Right atrium auricular region (tissue), 2 donors: ENCODE measurements around the gene DHX57. TPM values are rescaled to one million over a fixed set of nuclear protein-coding genes. Genes with fewer than 3 reads are reported as not detected.

Experiments used
- DNase-seq: peaks from one replicate; pipeline ENCODE4 v3.0.0-alpha.2; 2019; ENCODE audit warnings: low spot score
- H3K27ac ChIP-seq, 2 donors: fragments of 200-600 bp; sonication (generic); 1 replicate in 1 of 2; 2 replicates in 1 of 2; pipeline ENCODE4 v1.5.1; 2016 to 2019
- H3K27me3 ChIP-seq, 2 donors: fragments of 200-600 bp; sonication (generic); one replicate each; pipeline versions ENCODE4 v1.5.1 to v1.6.0; 2017 to 2019
- H3K36me3 ChIP-seq: fragments of 200-600 bp; sonication (generic); one replicate; pipeline ENCODE4 v1.5.1; 2016
- H3K4me1 ChIP-seq, 2 donors: fragments of 200-600 bp; sonication (generic); one replicate each; pipeline versions ENCODE4 v1.5.1 to v1.6.0; 2017 to 2019
- H3K4me3 ChIP-seq, 2 donors: fragments of 200-600 bp; sonication (generic); 1 replicate in 1 of 2; 2 replicates in 1 of 2; pipeline ENCODE4 v1.5.1; 2017 to 2019; ENCODE audit warnings: mild to moderate bottlenecking in 1 of 2, moderate library complexity in 1 of 2
- H3K9me3 ChIP-seq, 2 donors: fragments of 200-600 bp; sonication (generic); one replicate each; pipeline ENCODE4 v1.5.1; 2019
- CTCF ChIP-seq, 2 donors: fragments of 200-600 bp; sonication (generic); IDR thresholded peaks; one replicate each; pipeline ENCODE4 v1.5.1; 2019; ENCODE audit warnings: antibody characterized with exemption in 2 of 2
- total RNA-seq, 2 donors: library from RNA; depleted of rRNA; stranded (reverse); fragments of >200 nt; gene quantifications; one replicate each; pipeline ENCODE4 v1.1.0, GENCODE V29; 2016

Gene DHX57
- total RNA-seq, 2 donors from 2014 or later = 6.9 to 7.2 TPM

- no peak overlapping the region for H3K4me3 ChIP-seq
- no peak overlapping the region for H3K27ac ChIP-seq
- no peak for DNase-seq
- no peak for TF ChIP-seq CTCF (IDR thresholded peaks at IDR 0.05)
- peaks cover 0 to 16% of the 10 kb centered on the region in 2 donors for H3K4me1 ChIP-seq
- H3K9me3 ChIP-seq = no peaks in the 10 kb centered on the region
- peaks cover 4% of the 10 kb centered on the region for H3K36me3 ChIP-seq
- no peaks in the 10 kb centered on the region for H3K27me3 ChIP-seq
These were observed 121.7 kb downstream of the DHX57 start for GRCh38 chr2:38754049-38754448.

GRCh38 chr2:38751596-38752410 is 123.9 kb downstream of the DHX57 start:
- Histone ChIP-seq H3K27me3 (no peaks in the 10 kb centered on the region), H3K9me3 (no peaks in the 10 kb centered on the region), H3K36me3 (peaks cover 27% of the 10 kb centered on the region), H3K4me3 (peak overlapping the region; percentile 66 to 93), H3K27ac (peak overlapping the region; percentile 95 to 100), H3K4me1 (peaks cover 0 to 39% of the 10 kb centered on the region in 2 donors)
- TF ChIP-seq CTCF (IDR thresholded peaks at IDR 0.05) = no peak
- DNase-seq = no peak

- H3K27ac ChIP-seq = peak within 1 kb of the TSS; percentile 95 to 100
- H3K4me1 ChIP-seq = peaks cover 0 to 44% of the 10 kb centered on the region in 2 donors
- peaks cover 34% of the 10 kb centered on the region for H3K36me3 ChIP-seq
- H3K4me3 ChIP-seq = peak within 1 kb of the TSS; percentile 66 to 93
- DNase-seq = peak; percentile 99
- no peaks in the 10 kb centered on the region for H3K9me3 ChIP-seq
- H3K27me3 ChIP-seq = no peaks in the 10 kb centered on the region
- TF ChIP-seq CTCF (IDR thresholded peaks at IDR 0.05) = no peak
These were observed 124.7 kb downstream of the DHX57 start, which contains the start of gene SRSF7 for GRCh38 chr2:38750891-38751595. Gene SRSF7 (minus strand): TSS chr2:38751361. CDS start chr2:38751256, 105 bp downstream.

- H3K27me3 ChIP-seq = no peaks in the 10 kb centered on the region
- peak overlapping the region; percentile 66 to 93 for H3K4me3 ChIP-seq
- TF ChIP-seq CTCF (IDR thresholded peaks at IDR 0.05) = no peak
- peaks cover 0 to 44% of the 10 kb centered on the region in 2 donors for H3K4me1 ChIP-seq
- peak overlapping the region; percentile 95 to 100 for H3K27ac ChIP-seq
- DNase-seq = no peak
- no peaks in the 10 kb centered on the region for H3K9me3 ChIP-seq
- peaks cover 42% of the 10 kb centered on the region for H3K36me3 ChIP-seq
These were observed 125.5 kb downstream of the DHX57 start for GRCh38 chr2:38750011-38750890.
